GM21447 (cell line): ENCODE measurements around the gene UHRF2.
"Not testable (repeated sequence)": the region's sequence is repeated elsewhere in the genome, so short reads cannot be mapped to it uniquely, and the experiment has no call there.

ENCODE experiments used
- ATAC-seq: cut with Tn5 transposase; IDR thresholded peaks from one replicate; pipeline ENCODE4 v1.9.1; 2021; ENCODE audit not compliant: unreplicated experiment

UHRF2 gene

GRCh38 chr9:6488395-6488794, 75.4 kb downstream of the UHRF2 start:
- no peak for ATAC-seq

- no peak for ATAC-seq
Measured at GRCh38 chr9:6489099-6489498, 76.1 kb downstream of the UHRF2 start.

- ATAC-seq = no peak
Measured at GRCh38 chr9:6490863-6491262, 77.9 kb downstream of the UHRF2 start.

- ATAC-seq = no peak
Measured at GRCh38 chr9:6495466-6495865, 82.5 kb downstream of the UHRF2 start.

- no peak for ATAC-seq
Measured at GRCh38 chr9:6498982-6499381, 86.0 kb downstream of the UHRF2 start.

GRCh38 chr9:6501526-6502210, 88.7 kb downstream of the UHRF2 start:
- no peak for ATAC-seq

- no peak for ATAC-seq
Measured at GRCh38 chr9:6502399-6502798, 89.4 kb downstream of the UHRF2 start.

GRCh38 chr9:6506571-6506970, 93.6 kb downstream of the UHRF2 start:
- ATAC-seq = no peak

GRCh38 chr9:6512085-6512657, 99.2 kb downstream of the UHRF2 start:
- ATAC-seq = no peak

GRCh38 chr9:6522263-6522662, 109.3 kb downstream of the UHRF2 start:
- ATAC-seq = no peak

- no peak for ATAC-seq
Measured at GRCh38 chr9:6525326-6526045, 112.5 kb downstream of the UHRF2 start.

GRCh38 chr9:6535594-6535993, 122.6 kb downstream of the UHRF2 start:
- ATAC-seq = no peak

- ATAC-seq = no peak
Measured at GRCh38 chr9:6538666-6539071, 125.7 kb downstream of the UHRF2 start.

- ATAC-seq = not testable (repeated sequence)
Measured at GRCh38 chr9:6542617-6543016, 129.6 kb downstream of the UHRF2 start.

GRCh38 chr9:6543204-6543603, 130.2 kb downstream of the UHRF2 start:
- ATAC-seq = no peak

GRCh38 chr9:6545017-6545691, 132.2 kb downstream of the UHRF2 start:
- no peak for ATAC-seq

- ATAC-seq = no peak
Measured at GRCh38 chr9:6549106-6549800, 136.3 kb downstream of the UHRF2 start.

- no peak for ATAC-seq
Measured at GRCh38 chr9:6551136-6551535, 138.1 kb downstream of the UHRF2 start.

- ATAC-seq = no peak
Measured at GRCh38 chr9:6552033-6552432, 139.0 kb downstream of the UHRF2 start.

GRCh38 chr9:6552498-6553121, 139.6 kb downstream of the UHRF2 start:
- no peak for ATAC-seq

GRCh38 chr9:6553866-6554265, 140.9 kb downstream of the UHRF2 start:
- ATAC-seq = no peak
